ENCODE results near the gene ARID3A.

- no peak for TF ChIP-seq POLR2A (IDR thresholded peaks at IDR 0.05; ENCODE audit: low read length)
- no peak for TF ChIP-seq GATA1 (IDR thresholded peaks at IDR 0.05; ENCODE audit: low read depth, low read length)
These were observed 38.2 kb upstream of the ARID3A start for GRCh38 chr19:887599-887998.

Measured in erythroblast (primary cell).